GM21723 (cell line): Measurements from ENCODE around the gene TRIM49B.
"Not testable (repeated sequence)": the region's sequence is repeated elsewhere in the genome, so short reads cannot be mapped to it uniquely, and the experiment has no call there.

Source experiments
- ATAC-seq: cut with Tn5 transposase; IDR thresholded peaks from one replicate; pipeline ENCODE4 v1.9.1; 2021; ENCODE audit warnings: mild to moderate bottlenecking, moderate library complexity; ENCODE audit not compliant: unreplicated experiment

Gene TRIM49B

DNA sequence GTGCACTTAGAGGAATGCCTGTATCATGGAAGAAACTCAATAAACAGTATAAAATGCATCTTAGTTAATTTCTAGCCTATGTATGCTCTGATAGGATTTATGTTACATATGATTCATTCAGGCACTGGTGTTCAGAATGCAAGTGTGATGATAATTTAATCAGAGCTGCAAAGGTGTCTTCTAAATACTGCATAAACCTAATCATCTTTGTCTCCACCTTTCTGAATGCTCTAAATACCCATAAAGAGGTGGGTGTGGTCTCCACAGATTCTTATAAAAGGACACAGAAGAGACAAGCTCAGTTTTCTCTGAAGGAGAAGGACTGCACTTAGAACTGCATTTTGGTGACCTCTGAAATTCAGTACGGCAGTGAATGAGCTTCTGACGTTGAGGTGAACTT, at the start of gene TRIM49B:
Gene TRIM49B (plus strand): TSS at position 301 of the 400 bp plus-strand sequence. CDS start 2,777 bp downstream, outside the sequence.
- ATAC-seq, result not testable (repeated sequence)

- ATAC-seq, result not testable (repeated sequence)
Measured at GRCh38 chr11:48983785-48984184, 44.8 kb upstream of the TRIM49B start, which contains the start of gene TRIM51G. Gene TRIM51G, minus strand, starts transcription at chr11:48983885. Its CDS starts 2,190 bp downstream, at chr11:48981695.

GRCh38 chr11:49048229-49048628, 19.6 kb downstream of the TRIM49B start:
- not testable (repeated sequence) for ATAC-seq

DNA sequence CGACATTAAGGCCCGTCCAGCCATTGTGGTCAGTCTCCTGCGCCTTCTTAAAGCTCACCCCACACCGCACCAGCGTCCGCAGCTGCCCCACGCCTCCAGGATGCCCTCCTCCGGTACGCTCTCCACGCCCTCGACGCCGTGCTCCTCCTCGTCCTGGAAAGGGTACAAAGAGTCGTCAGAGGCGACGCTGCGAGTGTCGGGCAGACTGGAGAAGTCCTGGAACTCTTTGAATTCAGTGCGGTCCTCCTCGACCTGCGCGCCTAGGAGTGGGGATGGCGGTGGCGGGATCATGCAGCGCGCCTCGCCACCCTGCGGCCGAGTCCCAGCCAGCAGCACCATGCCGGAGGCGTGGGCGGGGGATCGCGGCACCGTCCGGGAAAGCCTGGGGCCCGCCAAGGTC, 21.2 kb downstream of the TRIM49B start:
- ATAC-seq, result not testable (repeated sequence)

GRCh38 chr11:49059012-49059411, 30.4 kb downstream of the TRIM49B start, which contains the start of gene TRIM64C:
Gene TRIM64C, minus strand, starts transcription at chr11:49059112. Its CDS starts 0 bp downstream, at chr11:49059112.
- ATAC-seq, result not testable (repeated sequence)

GRCh38 chr11:49069897-49070296, 41.3 kb downstream of the TRIM49B start:
- ATAC-seq, result not testable (repeated sequence)
